Tibial nerve (tissue), 4 donors: ENCODE results near the gene BRME1.

Experiments
- CTCF ChIP-seq, 5 experiments: fragments of 200-600 bp in 3 of 5; fragments of 450-650 bp in 2 of 5; sonication (generic) in 3 of 5; IDR thresholded peaks; one replicate each; pipeline ENCODE4 v1.5.1; 2016 to 2019; ENCODE audit warnings: antibody characterized with exemption in 5 of 5, mild to moderate bottlenecking in 3 of 5, moderate library complexity in 2 of 5
- EP300 ChIP-seq, 2 donors: sonication (generic); formaldehyde crosslinking; IDR thresholded peaks; one replicate each; pipeline ENCODE4 v1.6.1; 2017; ENCODE audit warnings: antibody characterized with exemption in 2 of 2, mild to moderate bottlenecking in 1 of 2
- POLR2A ChIP-seq, 2 donors: fragments of 450-650 bp; IDR thresholded peaks; one replicate each; pipeline ENCODE4 v1.6.1; 2017; ENCODE audit warnings: antibody characterized with exemption in 2 of 2, mild to moderate bottlenecking in 2 of 2, moderate library complexity in 2 of 2

- TF ChIP-seq CTCF (IDR thresholded peaks at IDR 0.05) (no peak), EP300 (IDR thresholded peaks at IDR 0.05) (no peak), POLR2A (IDR thresholded peaks at IDR 0.05) (no peak)
These were observed 41.8 kb downstream of the BRME1 start for GRCh38 chr19:13864046-13864666.
